C4-2B (cell line): Measurements from ENCODE around the gene TADA1.

Experiments
- ZFX ChIP-seq: fragments of 450-650 bp; IDR thresholded peaks from 2 replicates; pipeline ENCODE4 v1.6.1; 2017
- TF ChIP-seq, protein P1 (sequence below): fragments of 450-650 bp; conservative IDR thresholded peaks from 2 replicates; pipeline ENCODE4 v1.5.1; 2017; ENCODE audit warnings: mild to moderate bottlenecking

DNA sequence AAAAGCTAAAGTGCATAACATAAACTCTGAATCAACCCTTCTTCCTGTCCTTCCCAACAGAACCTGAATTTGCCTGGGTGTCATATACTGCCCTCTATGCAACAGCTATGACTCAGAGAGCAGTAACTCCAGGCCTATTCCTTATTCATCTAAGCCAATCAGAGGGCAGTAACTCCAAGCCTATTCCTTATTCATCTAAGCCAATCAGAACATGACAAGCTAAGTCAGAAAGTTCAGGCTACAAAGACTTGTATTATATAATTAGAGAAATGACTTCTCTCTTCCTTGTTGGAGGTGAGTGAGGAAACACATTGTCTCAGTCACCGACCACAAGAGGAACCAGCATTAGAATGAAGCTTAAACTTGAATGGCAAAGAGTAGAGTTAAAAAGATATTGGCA, 26.2 kb upstream of the TADA1 start:
- TF ChIP-seq, protein P1, sequence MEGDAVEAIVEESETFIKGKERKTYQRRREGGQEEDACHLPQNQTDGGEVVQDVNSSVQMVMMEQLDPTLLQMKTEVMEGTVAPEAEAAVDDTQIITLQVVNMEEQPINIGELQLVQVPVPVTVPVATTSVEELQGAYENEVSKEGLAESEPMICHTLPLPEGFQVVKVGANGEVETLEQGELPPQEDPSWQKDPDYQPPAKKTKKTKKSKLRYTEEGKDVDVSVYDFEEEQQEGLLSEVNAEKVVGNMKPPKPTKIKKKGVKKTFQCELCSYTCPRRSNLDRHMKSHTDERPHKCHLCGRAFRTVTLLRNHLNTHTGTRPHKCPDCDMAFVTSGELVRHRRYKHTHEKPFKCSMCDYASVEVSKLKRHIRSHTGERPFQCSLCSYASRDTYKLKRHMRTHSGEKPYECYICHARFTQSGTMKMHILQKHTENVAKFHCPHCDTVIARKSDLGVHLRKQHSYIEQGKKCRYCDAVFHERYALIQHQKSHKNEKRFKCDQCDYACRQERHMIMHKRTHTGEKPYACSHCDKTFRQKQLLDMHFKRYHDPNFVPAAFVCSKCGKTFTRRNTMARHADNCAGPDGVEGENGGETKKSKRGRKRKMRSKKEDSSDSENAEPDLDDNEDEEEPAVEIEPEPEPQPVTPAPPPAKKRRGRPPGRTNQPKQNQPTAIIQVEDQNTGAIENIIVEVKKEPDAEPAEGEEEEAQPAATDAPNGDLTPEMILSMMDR = no peak
- TF ChIP-seq ZFX = no peak
